Stimulated activated CD4-positive, alpha-beta T cell treated with anti-CD3 and anti-CD28 coated beads, TNF-alpha, amount 100 ng/mL, for 48 hours (primary cell): ENCODE data around the gene OR1S1.
"Not testable (repeated sequence)": the region's sequence is repeated elsewhere in the genome, so short reads cannot be mapped to it uniquely, and the experiment has no call there.

ENCODE experiments used
- DNase-seq, 3 donors: peaks; one replicate each; pipeline ENCODE4 v3.0.0-alpha.2; 2020; ENCODE audit warnings: low read depth in 3 of 3

Gene OR1S1

GRCh38 chr11:58212420-58212819, at the start of gene OR1S1:
Gene OR1S1, plus strand, starts transcription at chr11:58212720.
- DNase-seq = not testable (repeated sequence)

- DNase-seq = no peak
Measured at GRCh38 chr11:58164389-58164788, 48.1 kb upstream of the OR1S1 start.

GRCh38 chr11:58164990-58165389, 47.5 kb upstream of the OR1S1 start:
- no peak for DNase-seq

GRCh38 chr11:58165504-58166106, 46.9 kb upstream of the OR1S1 start:
- DNase-seq = no peak

- DNase-seq = no peak
Measured at GRCh38 chr11:58177409-58178054, 35.0 kb upstream of the OR1S1 start.

GRCh38 chr11:58178444-58178843, 34.1 kb upstream of the OR1S1 start:
- DNase-seq = no peak

- DNase-seq = no peak
Measured at GRCh38 chr11:58179648-58180047, 32.9 kb upstream of the OR1S1 start.

- no peak for DNase-seq
Measured at GRCh38 chr11:58186938-58187337, 25.6 kb upstream of the OR1S1 start.

- no peak for DNase-seq
Measured at GRCh38 chr11:58188770-58189169, 23.8 kb upstream of the OR1S1 start, which contains the start of gene OR9Q2. Gene OR9Q2, plus strand, starts transcription at chr11:58189070. Its CDS starts 1,421 bp downstream, at chr11:58190491.

GRCh38 chr11:58192229-58192628, 20.3 kb upstream of the OR1S1 start:
- DNase-seq = no peak

- DNase-seq = no peak
Measured at GRCh38 chr11:58193391-58193790, 19.1 kb upstream of the OR1S1 start.

- no peak for DNase-seq
Measured at GRCh38 chr11:58195939-58196338, 16.6 kb upstream of the OR1S1 start.

- no peak for DNase-seq
Measured at GRCh38 chr11:58199271-58199670, 13.2 kb upstream of the OR1S1 start.

- DNase-seq = no peak
Measured at GRCh38 chr11:58204042-58204441, 8.5 kb upstream of the OR1S1 start, which contains the start of gene OR1S2. Gene OR1S2, minus strand, starts transcription at chr11:58204142. Its CDS starts 0 bp downstream, at chr11:58204142.

GRCh38 chr11:58216476-58216875, 4.0 kb downstream of the OR1S1 start:
- DNase-seq = no peak

GRCh38 chr11:58222721-58223120, 10.2 kb downstream of the OR1S1 start:
- DNase-seq = no peak

GRCh38 chr11:58227956-58228615, 15.6 kb downstream of the OR1S1 start:
- no peak for DNase-seq

GRCh38 chr11:58243954-58244353, 31.4 kb downstream of the OR1S1 start:
- no peak for DNase-seq

- no peak for DNase-seq
Measured at GRCh38 chr11:58254936-58255335, 42.4 kb downstream of the OR1S1 start.

GRCh38 chr11:58259983-58260382, 47.5 kb downstream of the OR1S1 start:
- no peak for DNase-seq
